COR-L47 (cell line): Measurements from ENCODE around the gene SSB.
"Not testable (repeated sequence)": the region's sequence is repeated elsewhere in the genome, so short reads cannot be mapped to it uniquely, and the experiment has no call there.

Experiments
- DNase-seq: peaks from one replicate; lab custom pipeline; 2025; lab: John Stamatoyannopoulos, UW

The SSB gene

DNA sequence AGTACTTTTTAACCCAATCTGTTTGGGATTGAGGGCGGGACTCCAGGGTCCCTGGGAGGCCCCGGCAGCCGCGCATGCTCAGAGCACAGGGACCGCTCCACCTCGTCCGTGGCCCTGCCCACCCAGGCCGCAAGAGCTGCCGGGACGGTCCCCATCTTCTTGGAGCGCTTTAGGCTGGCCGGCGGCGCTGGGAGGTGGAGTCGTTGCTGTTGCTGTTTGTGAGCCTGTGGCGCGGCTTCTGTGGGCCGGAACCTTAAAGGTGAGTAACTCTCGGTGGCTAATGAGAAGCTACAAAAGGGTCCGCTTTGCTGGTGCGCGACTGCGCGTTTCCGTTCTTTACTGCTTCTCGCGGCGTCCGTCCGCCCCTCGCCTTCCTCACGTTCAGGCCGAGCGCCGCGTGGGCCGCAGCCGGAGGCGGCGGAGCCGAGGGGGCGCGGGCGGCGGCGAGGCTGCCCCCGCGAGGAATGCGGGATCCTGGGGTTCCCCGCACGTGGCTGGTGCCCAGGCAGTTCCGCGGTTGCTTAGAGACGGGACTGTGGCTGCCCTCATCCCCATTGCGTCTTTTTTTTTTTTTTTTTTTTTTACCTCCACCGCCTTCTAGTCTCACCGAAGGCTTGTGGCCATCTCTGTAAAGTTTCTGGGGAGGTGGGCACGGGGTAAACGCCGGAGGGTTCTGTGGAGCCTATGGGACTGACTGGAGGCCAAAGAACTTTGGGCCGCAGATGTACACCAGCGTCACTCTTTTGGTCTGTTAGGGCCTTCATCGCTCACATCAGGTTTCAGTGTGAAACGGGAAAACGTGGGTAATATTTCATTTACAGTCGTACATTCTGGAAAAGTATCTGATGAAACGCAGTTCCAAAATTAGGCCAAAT lies at the start of gene SSB:
SSB (plus strand) TSS at position 154 of the 875 bp plus-strand sequence. CDS start 2,090 bp downstream, outside the sequence.
- peak; percentile 92 for DNase-seq

DNA sequence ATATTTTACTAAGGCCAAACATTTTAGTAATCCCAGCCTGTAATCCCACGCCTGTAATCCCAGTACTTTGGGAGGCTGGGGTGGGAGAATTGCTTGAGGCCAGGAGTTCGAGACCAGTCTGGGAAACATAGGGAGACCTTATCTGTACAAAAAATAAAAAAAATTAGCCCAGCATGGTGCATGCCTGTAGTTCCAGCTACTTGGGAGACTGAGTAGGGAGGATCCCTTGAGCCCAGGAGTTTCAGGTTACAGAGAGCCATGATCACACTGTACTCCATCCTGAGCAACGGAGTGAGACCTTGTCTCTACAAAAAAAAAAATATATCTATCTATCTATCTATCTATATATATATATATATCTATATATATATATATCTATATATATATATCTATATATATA lies 45.9 kb upstream of the SSB start:
- no peak for DNase-seq

DNA sequence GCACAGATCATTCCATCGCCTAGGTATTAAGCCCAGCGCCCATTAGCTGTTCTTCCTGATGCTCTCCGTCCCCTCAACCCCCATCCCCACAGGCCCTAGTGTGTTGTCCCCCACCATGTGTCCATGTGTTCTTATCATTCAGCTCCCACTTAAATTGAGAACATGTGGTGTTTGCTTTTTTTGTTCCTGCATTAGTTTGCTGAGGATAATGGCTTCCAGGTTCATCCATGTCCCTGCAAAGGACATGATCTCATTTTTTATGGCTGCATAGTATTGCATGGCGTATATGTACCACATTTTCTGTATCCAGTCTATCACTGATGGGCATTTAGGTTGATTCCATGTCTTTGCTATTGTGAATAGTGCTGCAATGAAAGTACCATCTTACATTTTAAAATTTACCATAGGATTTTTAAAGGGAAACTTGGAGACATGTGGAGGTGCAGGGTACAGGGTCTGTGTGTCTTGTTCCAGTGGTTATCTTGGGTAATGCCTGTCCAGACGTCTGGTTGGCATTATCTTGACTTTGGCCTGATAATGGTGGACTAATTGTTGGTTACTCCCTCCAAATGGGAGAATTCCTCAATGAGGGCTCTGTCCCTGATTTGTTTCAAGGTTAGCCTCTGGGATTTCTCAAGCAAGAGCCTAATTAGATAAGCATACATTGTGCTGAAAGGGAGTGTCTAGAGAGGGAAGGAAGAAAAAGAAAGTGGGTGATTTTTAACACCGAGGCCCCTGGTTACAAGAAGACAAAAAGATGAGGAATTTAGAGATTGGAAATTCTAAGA lies 43.4 kb upstream of the SSB start:
- DNase-seq, result no peak

DNA sequence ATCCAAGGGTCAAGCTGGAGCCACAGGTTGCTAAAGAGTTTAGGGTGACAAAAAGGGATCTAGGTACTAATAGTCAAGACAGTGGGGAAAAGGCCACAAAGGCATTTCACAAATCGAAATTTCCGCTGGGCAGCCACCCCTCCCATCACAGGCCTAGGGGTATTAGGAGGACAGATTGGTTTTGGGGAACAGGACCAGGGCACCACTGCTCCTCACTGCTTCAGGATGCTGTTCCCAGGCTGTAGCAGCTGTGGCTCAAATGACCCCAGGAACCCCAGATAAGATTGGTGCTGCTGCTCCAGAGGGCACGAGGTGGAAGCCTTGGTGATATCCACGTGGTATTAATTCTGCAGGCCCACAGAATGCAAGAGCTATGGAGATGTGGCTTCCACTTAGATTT lies 42.3 kb upstream of the SSB start:
- DNase-seq, result no peak

DNA sequence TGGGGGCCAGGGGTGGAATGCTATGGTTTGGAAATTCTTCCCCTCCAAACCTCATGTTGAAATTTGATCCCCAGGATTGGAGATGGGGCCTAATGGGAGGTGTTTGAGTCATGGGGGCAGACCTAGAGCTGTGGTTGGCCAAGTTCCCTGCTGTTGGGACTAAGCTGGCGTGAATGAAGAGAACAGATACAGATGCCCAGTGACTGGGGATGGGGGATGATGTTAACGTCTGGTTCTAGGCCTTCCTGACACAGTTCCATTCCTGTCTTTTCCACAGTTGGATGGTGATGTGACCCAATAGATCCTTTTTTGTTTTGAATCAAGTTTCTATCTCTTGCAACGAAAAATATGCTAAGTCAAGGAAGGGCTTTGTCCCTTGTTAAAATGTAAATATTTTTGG lies 41.3 kb upstream of the SSB start:
- DNase-seq, result no peak

DNA sequence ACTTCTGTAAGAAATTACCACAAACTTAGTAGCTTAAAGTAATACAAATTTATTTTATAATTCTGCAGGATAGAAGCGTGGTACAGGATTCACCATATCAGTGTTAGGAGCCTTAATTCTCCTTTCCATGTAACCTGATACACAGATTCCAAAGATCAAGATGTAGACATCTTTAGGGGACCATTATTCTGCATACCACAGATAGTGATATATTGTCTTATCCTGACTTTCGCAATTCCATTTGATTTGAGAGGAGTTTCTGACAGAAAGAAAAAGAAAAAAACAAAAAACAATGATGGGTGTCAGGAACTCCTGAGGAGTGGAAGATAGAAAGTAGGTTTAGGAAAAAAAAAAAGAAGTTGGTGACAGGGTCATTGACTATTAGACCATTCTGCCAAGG lies 40.9 kb upstream of the SSB start:
- no peak for DNase-seq

DNA sequence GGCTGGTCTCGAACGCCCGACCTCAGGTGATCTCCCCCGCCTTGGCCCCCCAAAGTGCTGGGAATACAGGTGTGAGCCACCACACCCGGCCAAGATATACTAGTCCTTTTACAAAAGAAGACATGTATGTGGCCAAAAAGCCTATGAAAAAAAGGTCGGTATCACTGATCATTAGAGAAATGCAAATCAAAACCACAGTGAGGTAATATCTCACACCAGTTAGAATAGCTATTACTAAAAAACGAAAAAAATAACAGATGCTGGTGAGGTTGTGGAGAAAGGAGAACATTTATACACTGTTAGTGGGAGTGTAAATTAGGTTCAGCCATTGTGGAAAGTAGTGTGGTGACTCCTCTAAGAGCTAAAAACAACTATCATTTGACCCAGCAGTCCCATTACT lies 38.7 kb upstream of the SSB start:
- DNase-seq, result no peak

DNA sequence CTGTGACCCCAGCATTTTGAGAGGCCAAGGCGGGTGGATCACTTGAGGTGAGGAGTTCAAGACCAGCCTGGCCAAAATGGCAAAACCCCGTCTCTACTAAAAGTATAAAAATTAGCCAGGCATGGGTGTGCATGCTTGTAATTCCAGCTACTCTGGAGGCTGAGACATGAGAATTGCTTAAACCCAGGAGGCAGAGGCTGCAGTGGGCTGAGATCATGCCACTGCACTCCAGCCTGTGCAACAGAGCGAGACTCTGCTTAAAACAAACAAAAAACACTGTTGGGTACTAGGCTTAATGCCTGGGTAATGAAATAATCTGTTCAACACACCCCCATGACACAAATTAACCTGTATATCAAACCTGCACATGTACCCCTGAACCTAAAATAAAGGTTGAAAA lies 37.9 kb upstream of the SSB start:
- DNase-seq, result not testable (repeated sequence)

DNA sequence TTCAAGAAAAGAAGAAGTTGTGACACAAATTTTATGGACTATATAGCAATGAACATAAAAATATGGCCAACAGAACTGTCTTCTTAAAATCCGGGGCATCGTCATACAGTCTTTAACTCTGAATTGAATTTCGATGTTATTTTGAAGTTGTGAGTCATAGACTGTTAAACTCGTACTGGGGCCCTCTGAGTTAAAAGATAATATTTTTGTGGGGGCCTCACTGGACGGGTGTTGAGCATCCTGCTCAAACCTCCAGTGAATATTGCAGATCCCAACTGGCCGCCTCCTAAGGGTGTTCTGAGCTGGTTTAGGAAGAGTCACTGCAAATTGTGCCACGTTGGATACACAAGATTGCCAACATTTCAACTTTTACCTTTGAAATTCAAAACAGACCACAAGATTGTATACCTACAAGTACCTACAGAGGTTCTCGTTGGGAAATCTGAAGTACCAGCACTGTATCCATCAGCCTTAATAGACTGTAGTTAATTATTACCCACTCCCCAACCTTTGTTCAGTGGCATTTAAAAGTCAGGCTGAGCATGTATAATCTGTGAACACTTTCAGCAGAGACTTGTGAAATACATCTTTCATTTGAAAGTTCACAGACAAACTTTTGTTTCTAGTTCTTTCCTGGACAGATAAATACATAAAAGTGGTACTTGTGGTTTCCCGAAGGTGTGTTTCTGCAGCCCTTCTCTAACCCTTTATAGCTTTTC lies 37.3 kb upstream of the SSB start:
- DNase-seq, result no peak

DNA sequence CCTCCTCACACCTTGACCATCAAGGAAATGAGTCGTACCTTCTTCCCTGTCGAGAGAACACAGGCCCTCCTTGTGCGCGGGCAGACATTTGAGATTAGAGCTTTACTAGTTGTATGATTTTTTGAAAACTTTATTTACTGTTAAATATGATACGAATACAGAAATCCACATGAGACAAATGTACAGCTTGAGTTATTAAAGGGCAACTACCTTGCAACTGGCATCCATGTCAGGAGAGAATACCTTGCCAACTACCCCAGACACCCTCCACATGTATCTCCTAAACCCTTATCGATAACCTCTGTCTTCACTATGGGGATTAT lies 36.7 kb upstream of the SSB start:
- DNase-seq, result no peak

DNA sequence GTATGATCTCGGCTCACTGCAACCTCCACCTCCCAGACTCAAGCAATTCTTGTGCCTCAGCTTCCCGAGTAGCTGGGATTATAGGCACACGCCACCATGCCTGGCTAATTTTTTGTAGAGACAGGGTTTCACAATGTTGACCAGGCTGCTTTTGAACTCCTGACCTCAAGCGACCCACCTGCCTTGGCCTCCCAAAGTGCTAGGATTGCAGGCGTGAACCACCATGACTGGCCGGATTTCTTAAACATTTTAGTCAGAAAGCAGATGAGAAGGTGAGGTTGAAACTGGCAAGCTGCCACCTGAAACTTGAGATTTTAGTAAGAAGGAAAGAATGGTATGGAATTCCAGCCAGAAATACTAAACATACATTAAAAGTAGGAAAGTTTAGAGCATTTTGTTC lies 33.1 kb upstream of the SSB start:
- DNase-seq, result no peak

DNA sequence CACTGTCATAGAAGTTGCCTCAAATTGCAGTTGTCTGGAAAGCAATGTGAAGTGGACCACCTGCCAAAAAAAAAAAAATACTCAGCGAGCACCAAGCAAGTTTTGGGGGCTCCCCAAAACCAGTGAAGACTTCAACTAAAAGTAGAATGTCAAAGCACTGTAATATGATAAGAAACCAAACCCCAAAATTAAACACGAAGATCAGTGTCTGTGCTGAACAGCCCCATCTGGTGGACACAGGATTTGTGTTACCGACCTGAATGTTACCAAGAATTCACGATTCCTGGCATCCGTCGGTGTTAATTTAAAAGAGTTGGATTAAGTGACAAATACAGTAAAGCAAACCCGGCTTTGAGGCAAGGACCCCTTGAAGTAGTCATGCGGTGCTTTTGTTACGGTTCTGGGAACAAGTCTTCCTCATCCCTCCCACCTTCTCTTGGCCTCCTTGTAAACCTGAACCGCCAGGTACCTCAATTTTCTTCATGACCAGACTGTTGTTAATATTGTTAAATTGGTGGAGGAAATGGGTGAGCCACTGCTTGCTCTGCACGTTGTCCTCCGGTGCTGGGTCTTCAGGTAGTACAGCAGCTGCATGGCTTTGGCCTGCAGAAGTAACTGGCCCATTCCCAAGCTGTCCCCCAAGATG lies 31.3 kb upstream of the SSB start:
- peak; percentile 34 for DNase-seq

DNA sequence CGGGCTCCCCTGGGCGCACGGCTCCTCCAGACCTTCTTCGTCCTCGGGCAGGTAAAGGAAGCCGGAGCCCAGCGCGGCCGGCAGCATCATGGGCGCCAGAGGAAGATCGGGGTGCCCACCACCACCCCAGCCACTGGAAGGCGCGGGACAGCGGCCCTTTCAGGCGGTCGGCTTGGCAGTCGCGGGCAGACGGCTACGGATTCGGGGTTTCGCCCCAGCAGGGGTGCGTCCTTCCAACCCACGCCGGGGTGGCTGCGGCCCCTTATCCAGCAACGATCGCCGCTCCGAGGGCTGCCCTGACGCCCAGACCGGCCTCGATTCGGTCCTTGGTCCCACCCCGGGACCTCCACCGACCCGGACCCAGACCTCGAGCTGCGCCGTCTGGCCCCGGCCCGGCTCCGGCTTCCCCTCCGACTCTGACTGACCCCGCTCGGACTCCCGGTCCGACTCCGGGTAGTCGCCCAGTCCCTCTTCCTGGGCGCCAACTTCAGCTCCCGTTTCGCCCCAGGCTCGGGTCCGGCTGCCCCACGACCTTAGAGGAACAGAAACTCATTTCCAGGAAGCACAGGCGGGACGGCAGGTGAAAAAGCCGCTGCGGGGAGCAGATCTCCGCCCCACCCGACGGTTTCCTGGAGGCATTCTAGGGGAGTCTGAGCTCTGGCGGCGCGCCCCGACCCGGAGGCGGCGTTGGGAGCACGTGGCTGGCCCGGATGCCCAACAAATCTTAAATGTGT lies 30.2 kb upstream of the SSB start:
- no peak for DNase-seq

DNA sequence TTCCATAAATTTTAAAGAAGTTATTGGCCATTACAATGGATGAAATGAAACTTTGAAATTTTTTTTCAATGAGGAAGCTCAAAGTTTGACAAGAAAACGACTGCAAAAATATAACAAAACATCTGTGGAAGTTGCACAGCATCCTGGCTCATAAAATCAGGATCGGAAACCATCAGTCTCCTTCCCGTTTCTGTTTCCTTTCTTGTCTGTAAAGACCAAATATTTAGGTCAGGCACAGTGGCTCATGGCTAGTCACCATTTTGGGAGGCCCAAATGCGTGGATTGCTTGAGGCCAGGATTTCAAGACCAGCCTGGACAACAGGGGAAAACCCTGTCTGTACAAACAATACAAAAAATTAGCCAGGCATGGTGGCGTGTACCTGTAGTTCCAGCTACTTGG lies 27.6 kb upstream of the SSB start:
- DNase-seq, result no peak

DNA sequence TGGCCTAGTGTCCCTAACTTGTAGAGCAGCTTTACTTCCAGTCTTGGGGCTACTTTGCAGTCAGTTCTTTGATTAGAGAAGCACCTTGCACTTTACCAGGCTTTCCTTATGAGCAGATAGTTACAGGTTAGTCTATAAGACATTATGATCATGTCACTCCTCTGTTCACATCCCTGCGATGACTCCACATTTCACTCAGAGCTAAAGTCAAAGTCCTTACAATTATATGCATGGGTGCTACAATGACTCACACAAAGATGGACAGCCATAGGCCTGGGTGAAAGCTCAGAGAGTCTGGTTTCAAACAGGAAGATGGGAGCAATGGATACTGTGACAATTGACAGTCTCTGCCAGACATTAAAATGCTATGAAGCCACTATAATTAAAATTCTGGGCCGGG lies 27.1 kb upstream of the SSB start:
- DNase-seq, result no peak

DNA sequence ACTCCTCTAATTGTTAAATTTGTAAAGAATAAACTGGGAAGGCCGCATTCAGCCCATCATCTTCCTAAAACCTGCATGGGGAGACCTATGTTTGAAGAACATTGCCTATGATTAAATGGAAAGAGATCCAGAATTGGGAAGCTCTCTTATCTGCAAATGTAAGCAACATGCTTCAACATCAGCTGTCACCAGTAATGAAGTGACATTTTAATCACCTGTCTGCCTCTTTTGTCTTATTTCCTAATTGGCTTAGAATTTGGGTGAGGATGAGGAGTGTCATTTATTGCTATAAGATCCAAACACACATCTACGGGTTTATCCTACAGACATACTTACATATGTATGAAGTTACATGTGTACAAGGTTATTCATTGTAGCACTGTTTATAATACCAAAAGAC lies 26.0 kb upstream of the SSB start:
- DNase-seq, result no peak

DNA sequence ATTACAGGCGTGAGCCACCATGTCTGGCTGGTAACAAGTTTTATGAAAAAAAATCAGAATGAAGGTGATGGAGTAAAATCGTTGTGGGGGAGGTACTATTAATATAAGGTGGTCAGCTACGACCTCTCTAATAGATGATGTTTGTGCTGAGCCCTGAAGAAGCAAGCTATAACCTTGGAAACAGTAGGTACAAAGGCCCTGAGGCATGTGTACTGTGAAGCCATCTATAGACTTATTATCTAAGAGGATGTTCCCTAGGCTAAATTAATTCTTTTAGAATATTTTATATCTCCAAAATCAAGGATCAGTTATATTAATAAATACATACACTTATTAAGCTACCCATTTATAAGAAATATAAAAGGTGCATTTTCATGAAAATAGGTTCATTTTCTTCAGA lies 23.3 kb upstream of the SSB start:
- no peak for DNase-seq

DNA sequence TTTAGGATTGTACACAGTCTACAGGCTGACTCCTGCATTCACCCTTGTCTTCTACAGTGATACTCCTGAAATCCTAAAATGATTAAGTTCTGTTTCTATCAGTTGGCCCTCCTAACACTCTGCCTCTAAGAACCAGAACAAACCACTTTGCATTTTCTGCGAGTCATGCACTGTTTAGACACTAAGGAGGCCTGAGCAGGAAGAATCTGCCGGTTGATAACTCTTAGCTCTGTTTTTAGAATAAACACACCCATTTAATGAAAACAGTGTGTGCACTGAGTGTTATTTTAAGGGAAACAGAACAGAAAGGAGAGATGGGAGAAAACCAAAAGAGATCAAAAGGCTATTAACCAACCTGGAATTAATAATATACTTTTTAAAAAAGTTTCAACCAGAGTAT lies 22.9 kb upstream of the SSB start:
- DNase-seq, result no peak

DNA sequence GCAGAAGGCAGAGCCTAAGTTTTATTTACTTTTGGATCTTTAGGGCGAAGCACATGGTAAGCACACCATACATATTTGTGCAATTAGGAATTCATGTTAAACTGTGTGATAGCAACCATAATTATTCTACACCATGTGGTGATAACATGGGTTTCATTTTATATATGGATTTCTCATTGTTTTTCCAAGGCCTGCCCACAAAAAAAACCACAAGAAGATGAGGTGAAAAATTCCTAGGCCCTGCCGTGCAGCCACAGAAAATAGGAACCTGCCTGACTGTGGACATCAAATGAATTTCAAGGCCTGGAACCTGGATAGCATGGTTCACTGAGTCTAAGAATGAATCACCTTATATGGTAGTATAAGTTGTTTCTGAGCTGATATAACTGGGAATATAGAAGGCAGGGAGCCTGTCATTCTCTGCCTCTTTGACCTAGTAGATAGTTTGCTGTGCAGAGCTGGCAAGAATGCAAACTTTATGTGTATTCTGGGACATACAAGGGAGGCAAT lies 22.4 kb upstream of the SSB start:
- DNase-seq, result no peak

DNA sequence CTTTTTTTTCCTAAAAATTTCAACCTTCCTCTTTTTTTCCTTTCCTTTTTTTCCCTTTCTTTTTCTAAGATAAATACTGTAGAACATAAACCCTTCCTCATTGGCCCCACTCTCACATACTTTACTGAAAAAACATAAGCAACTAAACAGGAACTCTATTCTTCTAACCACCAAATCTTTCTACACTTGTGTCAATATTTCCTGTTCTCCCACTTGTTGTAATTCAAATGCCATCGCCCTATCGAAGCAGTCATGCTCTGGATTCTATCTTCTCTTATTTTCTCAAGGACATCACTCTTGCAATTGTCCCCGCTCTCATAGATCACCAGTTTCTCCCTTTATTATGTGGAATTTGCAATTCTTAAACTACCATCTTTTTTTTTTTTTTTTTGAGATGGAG lies 20.2 kb upstream of the SSB start:
- no peak for DNase-seq

DNA sequence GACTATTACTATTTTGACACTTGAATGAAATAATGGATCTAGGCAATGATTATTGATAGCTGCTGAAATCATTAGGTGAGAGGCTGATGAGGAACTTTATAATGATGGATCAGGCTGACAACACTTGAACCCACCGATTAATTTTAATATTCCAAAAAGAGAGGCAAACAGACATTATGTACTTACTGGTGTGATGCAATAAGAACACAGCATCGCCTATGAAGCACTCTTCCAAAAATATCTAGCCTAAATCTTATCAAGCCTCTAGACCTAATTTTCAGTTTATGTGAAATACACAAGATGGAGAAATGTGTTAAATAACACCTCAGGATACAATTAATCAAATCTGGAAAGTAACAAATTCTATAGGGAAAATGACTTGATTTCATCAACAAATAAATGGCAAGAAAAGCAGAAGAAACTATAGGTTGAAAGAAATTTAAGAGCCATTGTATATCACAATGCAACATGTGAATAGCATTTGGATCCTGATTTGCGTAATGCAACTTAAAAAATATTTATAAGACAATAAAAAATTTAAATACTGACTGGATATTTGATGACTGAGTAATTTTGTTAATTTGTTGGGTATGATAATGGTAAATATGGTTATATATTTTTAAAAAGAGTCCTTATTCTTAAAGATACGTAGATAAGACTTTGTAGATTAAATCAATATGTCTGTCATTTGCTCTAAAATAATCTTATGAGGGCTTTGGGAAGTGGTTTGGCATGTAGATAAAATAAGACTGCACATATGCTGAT lies 17.2 kb upstream of the SSB start:
- no peak for DNase-seq
